Testis (tissue), 2 donors: ENCODE data around the gene BCAS3.

ENCODE experiments used
- CTCF ChIP-seq, 3 experiments: fragments of 450-650 bp in 2 of 3; fragments of 200-600 bp in 1 of 3; sonication (generic) in 1 of 3; IDR thresholded peaks; one replicate each; pipeline ENCODE4 v1.5.1; 2016 to 2019; ENCODE audit warnings: antibody characterized with exemption in 3 of 3, mild to moderate bottlenecking in 2 of 3, moderate library complexity in 1 of 3
- POLR2A ChIP-seq: fragments of 450-650 bp; IDR thresholded peaks from one replicate; pipeline ENCODE4 v1.6.1; 2017; ENCODE audit warnings: antibody characterized with exemption, mild to moderate bottlenecking, moderate library complexity

- TF ChIP-seq CTCF (IDR thresholded peaks at IDR 0.05) (no peak), POLR2A (no peak)
Observed at GRCh38 chr17:61364463-61364846, 686.8 kb downstream of the BCAS3 start.
